HG03066 (cell line): ENCODE measurements around the gene RELT.

Source experiments
- ATAC-seq: cut with Tn5 transposase; IDR thresholded peaks from one replicate; pipeline ENCODE4 v1.9.1; 2021; ENCODE audit warnings: low read depth; ENCODE audit not compliant: unreplicated experiment

RELT gene

GRCh38 chr11:73346186-73346935 is 29.8 kb upstream of the RELT start:
- ATAC-seq: no peak

GRCh38 chr11:73347067-73347466 is 29.1 kb upstream of the RELT start:
- no peak for ATAC-seq

GRCh38 chr11:73348838-73349237 is 27.4 kb upstream of the RELT start:
- ATAC-seq: no peak

- ATAC-seq: no peak
Observed at GRCh38 chr11:73349633-73350032, 26.6 kb upstream of the RELT start.

- ATAC-seq: no peak
Observed at GRCh38 chr11:73350908-73351636, 25.1 kb upstream of the RELT start.

- no peak for ATAC-seq
Observed at GRCh38 chr11:73353422-73353821, 22.8 kb upstream of the RELT start.

- ATAC-seq: no peak
Observed at GRCh38 chr11:73355109-73355508, 21.1 kb upstream of the RELT start.

- ATAC-seq: no peak
Observed at GRCh38 chr11:73356979-73357860, 19.0 kb upstream of the RELT start.

GRCh38 chr11:73358071-73358470 is 18.1 kb upstream of the RELT start:
- no peak for ATAC-seq

- no peak for ATAC-seq
Observed at GRCh38 chr11:73359341-73359740, 16.9 kb upstream of the RELT start.

GRCh38 chr11:73359930-73360742 is 16.1 kb upstream of the RELT start:
- no peak for ATAC-seq

- ATAC-seq: no peak
Observed at GRCh38 chr11:73360743-73361369, 15.3 kb upstream of the RELT start.

GRCh38 chr11:73361953-73362776 is 14.0 kb upstream of the RELT start:
- ATAC-seq: no peak

- ATAC-seq: no peak
Observed at GRCh38 chr11:73363147-73363546, 13.1 kb upstream of the RELT start.

GRCh38 chr11:73365352-73366264 is 10.6 kb upstream of the RELT start:
- ATAC-seq: no peak

- no peak for ATAC-seq
Observed at GRCh38 chr11:73366265-73366610, 10.0 kb upstream of the RELT start.

GRCh38 chr11:73366953-73367352 is 9.2 kb upstream of the RELT start:
- no peak for ATAC-seq

GRCh38 chr11:73367482-73368024 is 8.6 kb upstream of the RELT start:
- no peak for ATAC-seq
